Left lung (tissue), 10 donors: Measurements from ENCODE around the gene PIH1D1. TPM values are rescaled to one million over a fixed set of nuclear protein-coding genes. Genes with fewer than 3 reads are reported as not detected.
A peak's percentile ranks its signal among the peaks of the same experiment; 100 is the strongest.
"Not testable (repeated sequence)": the region's sequence is repeated elsewhere in the genome, so short reads cannot be mapped to it uniquely, and the experiment has no call there.

ENCODE experiments used
- ATAC-seq: fragments of 200-7000 bp; cut with Tn5 transposase; one replicate; pipeline ENCODE4 v1.9.1; 2020; ENCODE audit warnings: moderate library complexity
- DNase-seq, 4 donors: peaks; one replicate each; pipeline ENCODE4 v3.0.0-alpha.2; 2013 to 2020
- H3K27ac ChIP-seq, 2 donors: fragments of 200-600 bp; sonication (generic) in 1 of 2; one replicate each; pipeline versions ENCODE4 v1.5.0 to v1.8.0; 2020 to 2021
- H3K27me3 ChIP-seq, 2 donors: fragments of 200-600 bp; sonication (generic) in 1 of 2; one replicate each; pipeline versions ENCODE4 v1.5.0 to v1.8.0; 2020 to 2021
- H3K36me3 ChIP-seq, 2 donors: fragments of 200-600 bp; sonication (generic) in 1 of 2; one replicate each; pipeline versions ENCODE4 v1.5.0 to v1.8.0; 2020 to 2021
- H3K4me1 ChIP-seq, 2 donors: fragments of 200-600 bp; one replicate each; pipeline ENCODE4 v1.8.0; 2021
- H3K4me3 ChIP-seq, 2 donors: fragments of 200-600 bp; sonication (generic) in 1 of 2; one replicate each; pipeline versions ENCODE4 v1.5.0 to v1.8.0; 2020 to 2021; ENCODE audit warnings: mild to moderate bottlenecking in 1 of 2
- H3K9me3 ChIP-seq, 2 donors: fragments of 200-600 bp; sonication (generic) in 1 of 2; one replicate each; pipeline versions ENCODE4 v1.5.0 to v1.8.0; 2020 to 2021
- CTCF ChIP-seq, 2 donors: fragments of 200-600 bp; sonication (generic) in 1 of 2; IDR thresholded peaks; one replicate each; pipeline versions ENCODE4 v1.5.0 to v1.8.0; 2021; ENCODE audit warnings: antibody characterized with exemption in 2 of 2
- intact Hi-C, 2 donors: fragments of 100-400 bp; cut with DNase I; formaldehyde crosslinking; loops; one replicate each; pipeline versions ENCODE4 v1.11.2 to v1.14.2; 2022
- polyA plus RNA-seq, 6 donors: library from polyadenylated mRNA; unstranded; fragments of 120-200 nt; gene quantifications; one replicate each; pipeline ENCODE4 v1.2.1, GENCODE V29; 2013; ENCODE audit not compliant: insufficient read length in 6 of 6
- total RNA-seq, 2 donors: library from RNA; stranded (reverse); fragmentation: NEBNext Ultra II Directional; extraction: Animal tissue kit (Norgen Biotek cat#: 25700); gene quantifications; one replicate each; pipeline ENCODE4 v1.2.1, GENCODE V29; 2021
- donor health status: DM: no; HTN: yes; CAD: no.
- donor health status: DM: no; HTN: no; CAD: no.

Gene PIH1D1
- total and polyA plus RNA-seq, 8 donors = 54.4 to 93.2 (median 78.5) TPM

- no peak for TF ChIP-seq CTCF (IDR thresholded peaks at IDR 0.05)
- Histone ChIP-seq H3K4me3 (no peak overlapping the region), H3K27ac (no peak overlapping the region), H3K4me1 (peaks cover 0 to 9% of the 10 kb centered on the region in 2 donors), H3K27me3 (no peaks in the 10 kb centered on the region), H3K9me3 (no peaks in the 10 kb centered on the region), H3K36me3 (peaks cover 0 to 79% of the 10 kb centered on the region in 2 donors)
- DNase-seq = no peak
- intact Hi-C loops = no loop called here
- no peak for ATAC-seq
Observed at GRCh38 chr19:49463960-49464740, 12.5 kb upstream of the PIH1D1 start.

- Histone ChIP-seq H3K4me3 (no peak overlapping the region), H3K27ac (no peak overlapping the region), H3K9me3 (no peaks in the 10 kb centered on the region), H3K4me1 (peaks cover 0 to 9% of the 10 kb centered on the region in 2 donors), H3K36me3 (peaks cover 0 to 72% of the 10 kb centered on the region in 2 donors), H3K27me3 (no peaks in the 10 kb centered on the region)
- no peak for TF ChIP-seq CTCF (IDR thresholded peaks at IDR 0.05)
- intact Hi-C loops = no loop called here
- DNase-seq (no peak), ATAC-seq (no peak)
Observed at GRCh38 chr19:49462492-49462891, 10.9 kb upstream of the PIH1D1 start.

GRCh38 chr19:49461656-49462055, 10.0 kb upstream of the PIH1D1 start:
- no peaks in the 10 kb centered on the region for H3K27me3 ChIP-seq
- H3K4me1 ChIP-seq = peaks cover 0 to 9% of the 10 kb centered on the region in 2 donors
- no peak overlapping the region for H3K4me3 ChIP-seq
- TF ChIP-seq CTCF (IDR thresholded peaks at IDR 0.05) = no peak
- DNase-seq (no peak), ATAC-seq (no peak)
- H3K36me3 ChIP-seq = peaks cover 0 to 63% of the 10 kb centered on the region in 2 donors
- intact Hi-C loops = no loop called here
- H3K27ac ChIP-seq = no peak overlapping the region
- no peaks in the 10 kb centered on the region for H3K9me3 ChIP-seq

GRCh38 chr19:49461130-49461529, 9.5 kb upstream of the PIH1D1 start:
- ATAC-seq, intact Hi-C loops, H3K4me3 ChIP-seq, DNase-seq, H3K4me1 ChIP-seq, H3K9me3 ChIP-seq, H3K27me3 ChIP-seq, H3K27ac ChIP-seq: not testable (repeated sequence)
- peaks cover 0 to 58% of the 10 kb centered on the region in 2 donors for H3K36me3 ChIP-seq

GRCh38 chr19:49459388-49459787, 7.8 kb upstream of the PIH1D1 start:
- Histone ChIP-seq H3K27ac (no peak overlapping the region), H3K4me1 (peaks cover 0 to 10% of the 10 kb centered on the region in 2 donors), H3K4me3 (no peak overlapping the region), H3K27me3 (no peaks in the 10 kb centered on the region), H3K36me3 (peaks cover 0 to 40% of the 10 kb centered on the region in 2 donors), H3K9me3 (no peaks in the 10 kb centered on the region)
- DNase-seq (no peak), ATAC-seq (no peak)
- intact Hi-C loops = no loop called here
- TF ChIP-seq CTCF (IDR thresholded peaks at IDR 0.05) = no peak

- intact Hi-C loops = no loop called here
- H3K4me3 ChIP-seq = no peak overlapping the region
- peak overlapping the region; percentile 35 to 72 for H3K27ac ChIP-seq
Observed at GRCh38 chr19:49458567-49458903, 6.9 kb upstream of the PIH1D1 start.

More at GRCh38 chr19:49458567-49458903, 6.9 kb upstream of the PIH1D1 start:
- peaks cover 0 to 18% of the 10 kb centered on the region in 2 donors for H3K4me1 ChIP-seq
- no peak for DNase-seq
- H3K9me3 ChIP-seq = no peaks in the 10 kb centered on the region
- TF ChIP-seq CTCF (IDR thresholded peaks at IDR 0.05) = no peak
- H3K27me3 ChIP-seq = no peaks in the 10 kb centered on the region
- peaks cover 0 to 33% of the 10 kb centered on the region in 2 donors for H3K36me3 ChIP-seq
- ATAC-seq = no peak
